ENCODE results near the gene HS2ST1. TPM values are rescaled to one million over a fixed set of nuclear protein-coding genes. Genes with fewer than 3 reads are reported as not detected.

Gene HS2ST1
- polyA plus RNA-seq, 1 donor = 32.2 TPM

DNA sequence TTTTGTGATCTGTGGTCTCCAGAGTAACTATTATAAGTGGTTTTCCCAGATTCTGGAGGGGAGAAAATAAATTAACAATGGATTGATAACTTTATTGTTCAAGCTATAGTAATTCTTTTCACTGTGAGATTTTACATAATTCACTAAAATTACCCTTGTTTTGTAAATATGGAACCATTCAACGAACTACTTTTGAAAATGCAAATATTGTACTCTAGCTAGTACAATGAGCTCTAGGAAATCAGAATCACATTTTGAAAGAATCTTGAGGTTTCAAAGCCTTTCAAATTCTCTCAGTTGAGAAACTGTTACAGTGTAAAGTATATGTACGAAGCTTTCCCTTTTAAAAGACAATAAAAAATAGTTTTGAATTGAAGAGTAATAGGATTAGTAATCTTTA lies 119.9 kb downstream of the HS2ST1 start:
- Histone ChIP-seq H3K27ac (ENCODE audit: low read length) (no peak overlapping the region), H3K27me3 (ENCODE audit: control insufficient read depth, insufficient read depth, low read length) (no peaks in the 10 kb centered on the region), H3K36me3 (ENCODE audit: control insufficient read depth, insufficient read depth, low read length) (no peaks in the 10 kb centered on the region), H3K4me3 (ENCODE audit: low read length) (no peak overlapping the region), H3K9me3 (ENCODE audit: control insufficient read depth, low read depth, low read length) (no peaks in the 10 kb centered on the region), H3K4me1 (ENCODE audit: control insufficient read depth, insufficient read depth, low read length) (no peaks in the 10 kb centered on the region)
- WGBS (ENCODE audit: insufficient coverage, low lambda C conversion rate) = 68% methylated on average over 2 of the region's 2 CpGs
- no peak for DNase-seq

GRCh38 chr1:87039096-87039495 lies 124.7 kb downstream of the HS2ST1 start:
- Histone ChIP-seq H3K4me3 (ENCODE audit: low read length) (no peak overlapping the region), H3K4me1 (ENCODE audit: control insufficient read depth, insufficient read depth, low read length) (no peaks in the 10 kb centered on the region), H3K36me3 (ENCODE audit: control insufficient read depth, insufficient read depth, low read length) (no peaks in the 10 kb centered on the region), H3K9me3 (ENCODE audit: control insufficient read depth, low read depth, low read length) (no peaks in the 10 kb centered on the region), H3K27me3 (ENCODE audit: control insufficient read depth, insufficient read depth, low read length) (no peaks in the 10 kb centered on the region), H3K27ac (ENCODE audit: low read length) (no peak overlapping the region)
- no CpG with 5 or more reads among the region's 3 CpGs for WGBS (ENCODE audit: insufficient coverage, low lambda C conversion rate)
- DNase-seq = no peak

DNA sequence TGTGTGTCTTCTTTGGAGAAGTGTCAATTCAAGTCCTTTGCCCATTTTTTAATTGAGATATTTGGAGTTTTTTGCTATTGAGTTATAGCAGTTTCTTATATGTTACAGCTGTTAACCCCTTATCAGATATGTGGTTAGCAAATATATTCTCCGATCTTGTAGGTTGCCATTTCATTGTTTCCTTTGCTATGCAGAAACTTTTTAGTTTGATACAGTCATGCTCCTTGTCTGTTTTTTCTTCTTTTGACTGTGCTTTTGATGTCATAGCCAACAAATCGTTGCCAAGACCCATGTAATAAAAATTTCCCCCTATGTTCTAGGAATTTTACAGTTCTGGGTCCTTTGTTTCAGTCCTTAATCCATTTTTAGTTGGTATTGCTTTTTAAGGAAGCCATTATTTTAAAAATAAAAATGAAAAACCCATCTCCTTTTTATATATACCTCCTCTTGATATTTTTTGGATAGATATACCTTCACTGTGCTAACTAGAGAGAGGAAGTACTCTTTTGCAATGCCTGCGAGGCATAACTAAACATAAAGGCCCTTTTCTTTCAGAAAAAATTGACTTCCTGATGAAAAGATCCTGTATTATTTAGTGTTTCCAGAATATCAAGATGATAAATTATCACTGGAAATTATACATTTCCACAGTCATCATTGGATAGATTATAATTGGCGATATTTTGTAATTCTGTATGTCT lies 127.8 kb downstream of the HS2ST1 start:
- no peak for DNase-seq
- H3K4me1 ChIP-seq (ENCODE audit: control insufficient read depth, insufficient read depth, low read length) = no peaks in the 10 kb centered on the region
- 88% methylated on average over 2 of the region's 4 CpGs for WGBS (ENCODE audit: insufficient coverage, low lambda C conversion rate)

GRCh38 chr1:87044424-87044823 lies 130.0 kb downstream of the HS2ST1 start:
- H3K4me3 ChIP-seq (ENCODE audit: low read length) = no peak overlapping the region
- no peaks in the 10 kb centered on the region for H3K4me1 ChIP-seq (ENCODE audit: control insufficient read depth, insufficient read depth, low read length)
- no peaks in the 10 kb centered on the region for H3K36me3 ChIP-seq (ENCODE audit: control insufficient read depth, insufficient read depth, low read length)
- no peaks in the 10 kb centered on the region for H3K27me3 ChIP-seq (ENCODE audit: control insufficient read depth, insufficient read depth, low read length)
- no peak for DNase-seq
- no peak overlapping the region for H3K27ac ChIP-seq (ENCODE audit: low read length)
- H3K9me3 ChIP-seq (ENCODE audit: control insufficient read depth, low read depth, low read length) = peaks cover 4% of the 10 kb centered on the region

More for the DNA sequence above, 127.8 kb downstream of the HS2ST1 start:
- Histone ChIP-seq H3K27ac (ENCODE audit: low read length) (no peak overlapping the region), H3K36me3 (ENCODE audit: control insufficient read depth, insufficient read depth, low read length) (no peaks in the 10 kb centered on the region), H3K4me3 (ENCODE audit: low read length) (no peak overlapping the region), H3K9me3 (ENCODE audit: control insufficient read depth, low read depth, low read length) (no peaks in the 10 kb centered on the region), H3K27me3 (ENCODE audit: control insufficient read depth, insufficient read depth, low read length) (no peaks in the 10 kb centered on the region)

GRCh38 chr1:87044840-87045239 lies 130.4 kb downstream of the HS2ST1 start:
- H3K27me3 ChIP-seq (ENCODE audit: control insufficient read depth, insufficient read depth, low read length) = no peaks in the 10 kb centered on the region
- peaks cover 4% of the 10 kb centered on the region for H3K9me3 ChIP-seq (ENCODE audit: control insufficient read depth, low read depth, low read length)
- H3K36me3 ChIP-seq (ENCODE audit: control insufficient read depth, insufficient read depth, low read length) = no peaks in the 10 kb centered on the region
- 85% methylated on average over 3 of the region's 5 CpGs for WGBS (ENCODE audit: insufficient coverage, low lambda C conversion rate)
- no peak overlapping the region for H3K27ac ChIP-seq (ENCODE audit: low read length)
- no peak for DNase-seq
- H3K4me3 ChIP-seq (ENCODE audit: low read length) = no peak overlapping the region
- H3K4me1 ChIP-seq (ENCODE audit: control insufficient read depth, insufficient read depth, low read length) = no peaks in the 10 kb centered on the region

GRCh38 chr1:87045761-87046304 lies 131.4 kb downstream of the HS2ST1 start:
- Histone ChIP-seq H3K9me3 (ENCODE audit: control insufficient read depth, low read depth, low read length) (peaks cover 4% of the 10 kb centered on the region), H3K4me1 (ENCODE audit: control insufficient read depth, insufficient read depth, low read length) (no peaks in the 10 kb centered on the region), H3K27me3 (ENCODE audit: control insufficient read depth, insufficient read depth, low read length) (no peaks in the 10 kb centered on the region), H3K4me3 (ENCODE audit: low read length) (no peak overlapping the region), H3K36me3 (ENCODE audit: control insufficient read depth, insufficient read depth, low read length) (no peaks in the 10 kb centered on the region), H3K27ac (ENCODE audit: low read length) (no peak overlapping the region)
- WGBS (ENCODE audit: insufficient coverage, low lambda C conversion rate) = 100% methylated on average over 1 of the region's 5 CpGs
- no peak for DNase-seq

- no peak for DNase-seq
- Histone ChIP-seq H3K27me3 (ENCODE audit: control insufficient read depth, insufficient read depth, low read length) (no peaks in the 10 kb centered on the region), H3K4me1 (ENCODE audit: control insufficient read depth, insufficient read depth, low read length) (no peaks in the 10 kb centered on the region), H3K9me3 (ENCODE audit: control insufficient read depth, low read depth, low read length) (peaks cover 4% of the 10 kb centered on the region), H3K4me3 (ENCODE audit: low read length) (no peak overlapping the region), H3K36me3 (ENCODE audit: control insufficient read depth, insufficient read depth, low read length) (no peaks in the 10 kb centered on the region), H3K27ac (ENCODE audit: low read length) (no peak overlapping the region)
- WGBS (ENCODE audit: insufficient coverage, low lambda C conversion rate) = 67% methylated on average over 3 of the region's 4 CpGs
Observed at GRCh38 chr1:87046951-87047350, 132.5 kb downstream of the HS2ST1 start.

DNA sequence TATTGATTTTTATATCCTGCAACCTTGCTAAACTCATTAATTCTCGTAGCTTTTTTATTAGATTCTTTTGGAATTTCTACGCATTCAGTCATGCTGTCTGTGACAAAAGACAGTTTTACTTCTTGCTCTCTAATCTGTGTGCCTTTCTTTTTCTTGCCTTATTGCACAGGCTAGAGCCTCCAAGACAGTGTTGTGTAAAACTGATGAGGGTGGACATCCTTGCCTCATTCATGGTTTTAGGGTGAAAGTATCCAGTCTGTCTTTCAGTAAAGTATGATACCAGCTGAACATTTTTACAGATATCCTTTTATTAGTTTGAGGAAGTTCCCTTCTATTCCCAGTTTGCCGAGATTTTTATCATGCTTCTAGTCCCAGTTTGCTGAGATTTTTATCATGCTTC lies 133.8 kb downstream of the HS2ST1 start:
- H3K27ac ChIP-seq (ENCODE audit: low read length) = no peak overlapping the region
- no peak for DNase-seq
- no peaks in the 10 kb centered on the region for H3K36me3 ChIP-seq (ENCODE audit: control insufficient read depth, insufficient read depth, low read length)
- 100% methylated on average over 2 of the region's 3 CpGs for WGBS (ENCODE audit: insufficient coverage, low lambda C conversion rate)
- H3K4me3 ChIP-seq (ENCODE audit: low read length) = no peak overlapping the region
- H3K27me3 ChIP-seq (ENCODE audit: control insufficient read depth, insufficient read depth, low read length) = no peaks in the 10 kb centered on the region
- H3K4me1 ChIP-seq (ENCODE audit: control insufficient read depth, insufficient read depth, low read length) = no peaks in the 10 kb centered on the region
- H3K9me3 ChIP-seq (ENCODE audit: control insufficient read depth, low read depth, low read length) = peaks cover 4% of the 10 kb centered on the region

DNA sequence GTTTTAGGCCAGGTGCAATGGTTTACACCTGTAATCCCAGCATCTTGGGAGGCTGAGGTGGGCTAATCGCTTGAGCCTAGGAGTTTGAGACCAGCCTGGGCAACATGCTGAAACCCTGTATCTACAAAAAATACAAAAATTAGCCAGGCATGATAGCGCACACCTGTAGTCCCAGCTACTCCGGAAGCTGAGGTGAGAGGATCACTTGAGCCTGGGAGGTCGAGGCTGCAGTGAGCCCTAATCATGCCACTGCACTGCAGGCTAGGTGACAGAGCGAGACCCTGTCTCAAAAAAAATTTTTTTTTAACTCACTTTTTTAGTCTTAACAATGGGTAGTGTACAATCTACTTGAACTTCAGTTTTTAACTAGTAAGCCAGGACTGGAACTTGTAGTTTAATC lies 137.5 kb downstream of the HS2ST1 start:
- DNase-seq = no peak
- H3K4me1 ChIP-seq (ENCODE audit: control insufficient read depth, insufficient read depth, low read length) = no peaks in the 10 kb centered on the region
- H3K27ac ChIP-seq (ENCODE audit: low read length) = no peak overlapping the region
- no CpG with 5 or more reads among the region's 5 CpGs for WGBS (ENCODE audit: insufficient coverage, low lambda C conversion rate)
- H3K27me3 ChIP-seq (ENCODE audit: control insufficient read depth, insufficient read depth, low read length) = no peaks in the 10 kb centered on the region
- H3K4me3 ChIP-seq (ENCODE audit: low read length) = no peak overlapping the region
- H3K36me3 ChIP-seq (ENCODE audit: control insufficient read depth, insufficient read depth, low read length) = no peaks in the 10 kb centered on the region
- peaks cover 4% of the 10 kb centered on the region for H3K9me3 ChIP-seq (ENCODE audit: control insufficient read depth, low read depth, low read length)

- no peaks in the 10 kb centered on the region for H3K4me1 ChIP-seq (ENCODE audit: control insufficient read depth, insufficient read depth, low read length)
- 100% methylated on average over 1 of the region's 3 CpGs for WGBS (ENCODE audit: insufficient coverage, low lambda C conversion rate)
Observed at GRCh38 chr1:87052400-87052799, 138.0 kb downstream of the HS2ST1 start.

GRCh38 chr1:87052961-87053360 lies 138.5 kb downstream of the HS2ST1 start:
- Histone ChIP-seq H3K27ac (ENCODE audit: low read length) (no peak overlapping the region), H3K27me3 (ENCODE audit: control insufficient read depth, insufficient read depth, low read length) (no peaks in the 10 kb centered on the region), H3K36me3 (ENCODE audit: control insufficient read depth, insufficient read depth, low read length) (no peaks in the 10 kb centered on the region), H3K4me1 (ENCODE audit: control insufficient read depth, insufficient read depth, low read length) (no peaks in the 10 kb centered on the region), H3K4me3 (ENCODE audit: low read length) (no peak overlapping the region), H3K9me3 (ENCODE audit: control insufficient read depth, low read depth, low read length) (peaks cover 3% of the 10 kb centered on the region)
- DNase-seq = no peak
- WGBS (ENCODE audit: insufficient coverage, low lambda C conversion rate) = 100% methylated on average over 1 of the region's 1 CpG

More at GRCh38 chr1:87052400-87052799, 138.0 kb downstream of the HS2ST1 start:
- H3K4me3 ChIP-seq (ENCODE audit: low read length) = no peak overlapping the region
- no peaks in the 10 kb centered on the region for H3K27me3 ChIP-seq (ENCODE audit: control insufficient read depth, insufficient read depth, low read length)
- no peaks in the 10 kb centered on the region for H3K36me3 ChIP-seq (ENCODE audit: control insufficient read depth, insufficient read depth, low read length)
- DNase-seq = no peak
- no peak overlapping the region for H3K27ac ChIP-seq (ENCODE audit: low read length)
- H3K9me3 ChIP-seq (ENCODE audit: control insufficient read depth, low read depth, low read length) = peaks cover 4% of the 10 kb centered on the region

Measured in large intestine (tissue), 3 donors.